ENCODE data around the gene PNPLA8.
"Not testable (repeated sequence)": the region's sequence is repeated elsewhere in the genome, so short reads cannot be mapped to it uniquely, and the experiment has no call there.

PNPLA8 gene

GRCh38 chr7:108535257-108535656, 9.3 kb upstream of the PNPLA8 start:
- intact Hi-C loops (cut with DNase I) = no loop called here
- DNase-seq = no peak

GRCh38 chr7:108533712-108534111, 7.8 kb upstream of the PNPLA8 start:
- intact Hi-C loops (cut with DNase I) = no loop called here

GRCh38 chr7:108529341-108529740, 3.4 kb upstream of the PNPLA8 start:
- intact Hi-C loops (cut with DNase I) = no loop called here
- DNase-seq = no peak

More at GRCh38 chr7:108533712-108534111, 7.8 kb upstream of the PNPLA8 start:
- no peak for DNase-seq

GRCh38 chr7:108528183-108528712, 2.3 kb upstream of the PNPLA8 start:
- intact Hi-C loops (cut with DNase I) = no loop called here
- DNase-seq = no peak

DNA sequence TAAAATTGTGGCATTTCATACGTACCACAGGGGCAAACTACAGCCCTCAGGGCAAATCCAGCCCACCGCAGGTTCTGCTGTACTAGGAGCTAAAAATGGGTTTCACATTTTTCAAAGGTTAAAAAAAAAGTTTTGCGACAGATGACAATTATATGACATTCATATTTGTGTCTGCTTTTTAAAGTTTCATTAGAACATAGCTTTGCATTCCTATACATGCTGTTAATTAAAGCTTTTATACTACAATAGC, 758 bp upstream of the PNPLA8 start:
- intact Hi-C loops (cut with DNase I) = loop anchor here (1.0 kb wide), 1 partner anchor 43 kb away; the partner anchor contains the start of genes DNAJB9 and THAP5
- DNase-seq = no peak

GRCh38 chr7:108525327-108525984, 479 bp downstream of the PNPLA8 start:
- intact Hi-C loops (cut with DNase I) = no loop called here
- no peak for DNase-seq

GRCh38 chr7:108522780-108523179, 3.2 kb downstream of the PNPLA8 start:
- no peak for DNase-seq
- intact Hi-C loops (cut with DNase I) = no loop called here

DNA sequence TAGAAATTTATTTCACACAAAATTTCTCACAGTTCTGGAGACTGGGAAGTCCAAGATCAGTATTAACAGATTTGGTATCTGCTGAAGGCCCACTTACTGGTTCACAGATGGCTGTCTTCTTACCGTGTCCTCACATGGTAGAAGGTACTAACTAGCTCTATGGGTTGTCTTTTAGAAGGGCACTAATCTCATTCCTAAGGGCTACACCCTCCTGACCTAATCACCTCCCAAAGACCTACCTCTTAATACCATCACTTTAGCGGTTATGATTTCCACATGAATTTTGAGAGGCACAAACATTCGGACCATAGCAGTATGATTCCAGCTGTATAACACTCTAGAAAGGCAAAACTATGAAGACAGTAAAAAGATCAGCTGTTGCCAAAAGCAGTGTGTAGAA, 8.0 kb downstream of the PNPLA8 start:
- intact Hi-C loops (cut with DNase I) = no loop called here
- DNase-seq = no peak

GRCh38 chr7:108515630-108516029, 10.3 kb downstream of the PNPLA8 start:
- no peak for DNase-seq
- intact Hi-C loops (cut with DNase I) = no loop called here

DNA sequence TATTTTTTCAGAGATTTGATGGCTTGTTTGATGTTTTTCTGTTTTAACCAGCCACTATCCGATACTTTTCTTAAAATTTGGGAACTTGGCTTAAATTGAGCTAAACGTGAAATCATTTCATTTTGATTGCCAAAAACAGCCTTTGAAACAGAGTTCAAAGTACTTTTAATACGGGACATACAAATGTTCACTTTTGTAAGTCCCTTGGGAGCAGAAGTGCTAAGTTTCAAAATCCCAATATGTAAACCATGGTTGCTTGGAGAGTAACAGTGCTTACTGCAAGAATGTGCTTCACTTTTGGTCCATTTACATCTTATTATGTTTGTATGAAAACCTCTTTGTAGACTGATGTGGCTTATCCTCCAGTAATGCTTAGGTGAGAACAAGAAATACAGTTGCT, 10.9 kb downstream of the PNPLA8 start:
- intact Hi-C loops (cut with DNase I) = no loop called here

DNA sequence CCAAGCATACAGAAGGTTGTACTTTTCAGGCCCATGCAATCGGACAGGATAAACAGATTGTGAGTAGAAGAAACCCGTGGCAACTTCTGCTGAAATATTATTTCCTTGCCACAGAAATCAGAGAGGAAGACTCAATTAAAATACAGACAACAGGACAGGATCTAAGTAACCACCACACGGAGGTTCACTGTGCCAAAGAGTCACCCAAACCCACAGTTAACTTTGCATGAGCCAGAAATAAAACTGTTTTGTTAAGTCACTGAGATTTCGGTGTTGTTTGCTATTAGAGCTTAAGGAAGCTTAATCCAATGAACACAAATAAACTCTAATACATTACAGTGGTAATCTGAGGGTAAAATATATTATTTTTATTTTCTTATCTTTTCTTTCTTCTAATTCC, 14.0 kb downstream of the PNPLA8 start:
- intact Hi-C loops (cut with DNase I) = no loop called here
- no peak for DNase-seq

More for the DNA sequence above, 10.9 kb downstream of the PNPLA8 start:
- DNase-seq = no peak

GRCh38 chr7:108504576-108504975, 21.4 kb downstream of the PNPLA8 start:
- intact Hi-C loops (cut with DNase I); DNase-seq: not testable (repeated sequence)

GRCh38 chr7:108503112-108504026, 22.6 kb downstream of the PNPLA8 start:
- intact Hi-C loops (cut with DNase I) = no loop called here
- DNase-seq = no peak

- intact Hi-C loops (cut with DNase I) = no loop called here
These were observed 26.4 kb downstream of the PNPLA8 start for GRCh38 chr7:108499566-108499965.

GRCh38 chr7:108498481-108498880, 27.5 kb downstream of the PNPLA8 start:
- intact Hi-C loops (cut with DNase I) = no loop called here
- DNase-seq = no peak

More at GRCh38 chr7:108499566-108499965, 26.4 kb downstream of the PNPLA8 start:
- DNase-seq = no peak

DNA sequence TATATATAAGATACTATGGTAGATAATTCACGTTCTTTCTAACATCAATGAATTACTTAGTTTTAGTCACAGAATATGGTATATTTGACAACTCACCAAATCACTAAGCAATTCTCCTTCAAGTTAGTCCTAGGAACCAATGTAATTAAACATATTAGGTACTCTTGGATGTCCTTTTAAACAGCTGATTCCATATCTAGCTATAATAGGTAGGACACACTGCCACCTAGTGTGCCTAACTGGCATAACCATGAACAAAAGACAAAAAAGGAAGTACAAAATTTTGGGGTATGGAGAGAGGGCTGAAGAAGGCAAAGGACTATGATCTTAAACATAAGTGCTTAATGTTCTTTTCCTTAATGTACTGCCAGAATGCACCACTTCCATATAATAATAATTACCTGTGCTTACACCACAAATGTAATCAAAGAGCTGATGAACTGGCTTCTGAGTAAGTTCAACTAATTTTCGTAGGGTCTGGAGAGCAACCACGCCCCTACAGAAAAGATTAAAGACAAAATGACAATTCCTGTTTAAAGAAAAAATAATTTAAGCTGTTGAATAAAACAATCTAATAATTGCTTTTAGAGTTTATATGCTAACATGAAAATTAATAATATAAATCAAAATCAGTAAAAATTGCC, 28.7 kb downstream of the PNPLA8 start:
- intact Hi-C loops (cut with DNase I) = loop anchor here (1.0 to 2.0 kb wide), 2 partner anchors 44 to 316 kb away; no protein-coding TSS in a partner anchor
- peak in 2 of 10 donors; percentile 22 to 42 for DNase-seq

DNA sequence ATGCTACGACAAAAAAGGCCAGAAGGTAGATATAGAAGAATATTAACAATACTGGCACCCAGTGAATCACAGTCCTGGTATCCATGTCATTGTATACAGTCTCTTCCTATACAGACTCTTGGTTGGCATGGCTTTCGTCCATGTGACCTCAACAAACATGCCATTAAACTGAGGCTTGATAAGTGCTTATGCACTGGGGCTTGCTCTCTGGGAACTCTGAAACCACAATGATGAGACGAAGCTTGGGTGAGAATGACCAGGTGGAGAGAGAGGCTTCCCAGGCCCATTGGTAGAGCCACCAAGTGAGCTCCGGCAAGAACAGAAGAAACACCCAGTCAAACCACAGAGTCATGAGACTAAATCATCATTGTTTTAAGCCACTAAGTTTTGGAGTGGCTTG, 33.2 kb downstream of the PNPLA8 start:
- DNase-seq = no peak
- intact Hi-C loops (cut with DNase I) = no loop called here

- intact Hi-C loops (cut with DNase I) = no loop called here
- no peak for DNase-seq
These were observed 37.0 kb downstream of the PNPLA8 start for GRCh38 chr7:108488768-108489538.

DNA sequence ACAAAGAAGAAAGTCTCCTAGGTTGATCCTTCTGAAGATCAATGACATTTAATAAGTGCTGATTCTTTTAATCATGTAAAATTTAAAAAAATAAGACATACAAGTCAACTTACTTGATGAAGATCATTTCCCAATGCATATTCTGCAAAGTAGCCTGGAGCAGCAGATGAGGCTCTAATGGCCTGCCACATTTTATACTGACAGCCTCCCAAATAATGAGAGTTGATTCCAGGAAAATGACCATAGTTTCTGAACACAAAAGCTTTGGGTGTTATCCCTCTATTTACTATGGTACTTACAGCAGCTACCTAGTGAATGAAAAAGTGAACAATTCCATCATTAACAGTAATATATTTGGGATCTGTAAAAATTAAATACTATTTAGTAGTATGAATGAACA, 38.3 kb downstream of the PNPLA8 start:
- intact Hi-C loops (cut with DNase I) = no loop called here
- no peak for DNase-seq

GRCh38 chr7:108486291-108486966, 39.5 kb downstream of the PNPLA8 start:
- DNase-seq = no peak
- intact Hi-C loops (cut with DNase I) = no loop called here

Measured in posterior cingulate gyrus (tissue), 11 donors.